Measurements from ENCODE around the gene WDR36.

Gene WDR36

DNA sequence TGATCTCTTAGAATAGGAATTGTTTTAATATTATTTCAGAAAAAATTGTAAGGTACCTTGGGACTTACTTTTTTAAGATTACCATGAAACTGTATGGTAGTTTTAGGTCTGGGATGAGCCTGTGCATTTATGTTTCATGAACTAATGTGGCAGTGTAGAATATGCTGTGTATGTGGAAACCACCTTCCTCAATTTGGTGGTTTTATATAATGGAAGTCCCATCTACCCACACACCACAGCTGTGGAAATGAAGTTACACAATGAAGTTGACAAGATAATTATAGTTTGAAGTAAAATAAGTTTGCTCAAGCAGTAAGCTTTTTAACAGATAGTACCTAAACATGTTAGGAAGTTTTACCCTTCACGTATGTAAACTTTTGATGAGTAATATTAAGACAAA lies 24.4 kb downstream of the WDR36 start:
- in situ Hi-C loops (cut with HindIII; ENCODE audit: low sequenced_read_pairs) = no loop called here

DNA sequence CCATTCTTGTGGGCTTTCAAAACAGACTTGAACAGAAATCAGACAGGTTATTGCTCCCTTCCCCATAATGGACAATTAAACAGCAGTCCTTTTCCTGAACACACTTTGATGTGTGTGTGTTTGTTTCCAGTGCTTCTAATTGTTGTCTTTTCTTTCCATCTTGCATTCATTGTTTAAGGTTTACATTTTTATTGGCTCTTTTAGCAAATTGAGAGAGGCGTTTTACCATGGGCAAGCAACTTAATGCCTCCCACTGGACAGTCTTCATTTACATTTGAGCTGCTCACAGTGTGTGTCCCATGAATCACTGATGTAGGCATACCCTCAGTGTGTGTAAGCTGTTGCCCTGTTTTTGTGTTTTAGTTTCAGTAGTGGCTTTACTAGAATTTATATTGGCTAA lies 25.0 kb downstream of the WDR36 start:
- in situ Hi-C loops (cut with HindIII; ENCODE audit: low sequenced_read_pairs) = no loop called here
- no peak for DNase-seq (ENCODE audit: low read depth, low spot score)
- no peak overlapping the region for H3K4me3 ChIP-seq (ENCODE audit: low read depth, low read length)
- TF ChIP-seq, protein P1, sequence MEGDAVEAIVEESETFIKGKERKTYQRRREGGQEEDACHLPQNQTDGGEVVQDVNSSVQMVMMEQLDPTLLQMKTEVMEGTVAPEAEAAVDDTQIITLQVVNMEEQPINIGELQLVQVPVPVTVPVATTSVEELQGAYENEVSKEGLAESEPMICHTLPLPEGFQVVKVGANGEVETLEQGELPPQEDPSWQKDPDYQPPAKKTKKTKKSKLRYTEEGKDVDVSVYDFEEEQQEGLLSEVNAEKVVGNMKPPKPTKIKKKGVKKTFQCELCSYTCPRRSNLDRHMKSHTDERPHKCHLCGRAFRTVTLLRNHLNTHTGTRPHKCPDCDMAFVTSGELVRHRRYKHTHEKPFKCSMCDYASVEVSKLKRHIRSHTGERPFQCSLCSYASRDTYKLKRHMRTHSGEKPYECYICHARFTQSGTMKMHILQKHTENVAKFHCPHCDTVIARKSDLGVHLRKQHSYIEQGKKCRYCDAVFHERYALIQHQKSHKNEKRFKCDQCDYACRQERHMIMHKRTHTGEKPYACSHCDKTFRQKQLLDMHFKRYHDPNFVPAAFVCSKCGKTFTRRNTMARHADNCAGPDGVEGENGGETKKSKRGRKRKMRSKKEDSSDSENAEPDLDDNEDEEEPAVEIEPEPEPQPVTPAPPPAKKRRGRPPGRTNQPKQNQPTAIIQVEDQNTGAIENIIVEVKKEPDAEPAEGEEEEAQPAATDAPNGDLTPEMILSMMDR (IDR thresholded peaks at IDR 0.05; ENCODE audit: low read depth, low read length) = no peak

More for the DNA sequence above, 24.4 kb downstream of the WDR36 start:
- no peak overlapping the region for H3K4me3 ChIP-seq (ENCODE audit: low read depth, low read length)
- DNase-seq (ENCODE audit: low read depth, low spot score) = no peak
- TF ChIP-seq, protein P1 (IDR thresholded peaks at IDR 0.05; ENCODE audit: low read depth, low read length) = no peak

DNA sequence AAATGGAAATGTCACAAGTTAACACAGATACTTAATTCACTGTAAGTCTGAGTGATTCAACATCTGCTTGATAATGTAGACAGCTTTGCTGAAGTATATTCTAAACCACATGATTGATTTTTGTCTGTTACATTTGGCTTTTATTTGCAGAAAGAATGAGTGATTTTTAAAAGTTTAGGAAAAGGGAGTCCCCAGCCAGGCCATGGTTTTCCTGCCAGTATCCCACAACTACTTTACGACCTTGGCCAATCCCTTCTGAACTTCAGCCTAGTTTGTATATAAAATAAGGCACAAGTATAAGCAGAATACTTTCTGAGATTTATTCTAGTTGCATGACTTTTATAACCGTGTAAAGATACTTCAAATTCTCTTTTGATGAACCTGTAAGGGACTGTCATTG lies 27.1 kb downstream of the WDR36 start:
- no peak for DNase-seq (ENCODE audit: low read depth, low spot score)
- TF ChIP-seq, protein P1 (IDR thresholded peaks at IDR 0.05; ENCODE audit: low read depth, low read length) = no peak
- H3K4me3 ChIP-seq (ENCODE audit: low read depth, low read length) = no peak overlapping the region
- in situ Hi-C loops (cut with HindIII; ENCODE audit: low sequenced_read_pairs) = no loop called here

DNA sequence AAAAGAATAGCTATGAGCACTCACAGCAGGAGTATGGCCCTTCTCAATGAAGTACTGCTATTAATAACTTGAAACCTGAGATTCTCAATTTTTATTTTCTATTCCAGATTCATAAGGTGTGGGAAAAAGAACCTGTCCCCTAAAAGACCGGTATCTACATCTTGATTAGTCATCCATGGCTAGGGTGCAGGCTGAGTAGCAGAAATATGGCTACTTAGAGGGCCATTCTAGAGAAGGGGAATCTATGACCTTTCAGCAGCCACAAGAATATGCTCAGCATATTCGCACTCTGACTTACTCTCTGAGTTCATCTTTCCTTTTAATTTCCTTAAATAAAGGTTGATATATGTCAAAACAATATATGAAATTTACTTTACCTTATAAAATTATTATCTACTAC lies 27.7 kb downstream of the WDR36 start:
- in situ Hi-C loops (cut with HindIII; ENCODE audit: low sequenced_read_pairs) = no loop called here
- no peak for DNase-seq (ENCODE audit: low read depth, low spot score)
- H3K4me3 ChIP-seq (ENCODE audit: low read depth, low read length) = no peak overlapping the region
- TF ChIP-seq, protein P1 (IDR thresholded peaks at IDR 0.05; ENCODE audit: low read depth, low read length) = no peak

DNA sequence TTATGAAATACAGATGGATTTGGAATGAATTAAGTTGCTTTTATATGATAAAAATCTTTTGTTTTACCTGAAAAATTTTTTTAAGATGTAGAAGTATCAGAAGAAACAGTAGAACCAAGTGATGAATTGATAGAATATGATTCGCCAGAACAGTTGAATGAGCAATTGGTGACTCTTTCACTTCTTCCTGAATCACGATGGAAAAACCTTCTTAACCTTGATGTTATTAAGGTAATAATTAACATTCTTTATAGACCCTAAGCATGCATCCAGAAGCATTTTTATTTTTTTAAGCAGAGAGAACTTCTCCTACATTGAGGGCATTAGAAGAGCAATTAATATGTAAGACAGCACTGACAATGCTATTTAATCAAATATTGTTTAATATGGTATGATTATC lies 28.8 kb downstream of the WDR36 start:
- no peak overlapping the region for H3K4me3 ChIP-seq (ENCODE audit: low read depth, low read length)
- in situ Hi-C loops (cut with HindIII; ENCODE audit: low sequenced_read_pairs) = no loop called here
- no peak for DNase-seq (ENCODE audit: low read depth, low spot score)
- TF ChIP-seq, protein P1 (IDR thresholded peaks at IDR 0.05; ENCODE audit: low read depth, low read length) = no peak

DNA sequence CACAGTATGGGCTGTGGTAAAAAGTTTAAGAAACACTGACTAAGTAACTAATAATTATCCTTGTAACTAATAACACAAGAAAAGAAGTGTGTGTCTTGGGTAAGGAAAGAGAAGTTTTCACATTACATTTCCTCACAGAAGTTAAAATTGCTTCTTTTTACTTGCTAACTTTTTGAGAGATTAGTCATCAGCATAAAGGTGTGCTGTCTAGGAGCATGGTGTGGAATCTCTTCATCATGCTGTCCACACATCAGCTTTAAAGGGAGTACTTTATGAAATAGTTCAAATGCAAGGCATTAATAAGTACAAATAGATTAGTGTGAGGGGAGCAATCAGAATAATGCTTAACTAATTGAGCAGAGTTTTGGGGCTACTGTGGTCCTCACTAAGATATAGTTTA lies 29.8 kb downstream of the WDR36 start:
- H3K4me3 ChIP-seq (ENCODE audit: low read depth, low read length) = no peak overlapping the region
- in situ Hi-C loops (cut with HindIII; ENCODE audit: low sequenced_read_pairs) = no loop called here
- TF ChIP-seq, protein P1 (IDR thresholded peaks at IDR 0.05; ENCODE audit: low read depth, low read length) = no peak
- no peak for DNase-seq (ENCODE audit: low read depth, low spot score)

DNA sequence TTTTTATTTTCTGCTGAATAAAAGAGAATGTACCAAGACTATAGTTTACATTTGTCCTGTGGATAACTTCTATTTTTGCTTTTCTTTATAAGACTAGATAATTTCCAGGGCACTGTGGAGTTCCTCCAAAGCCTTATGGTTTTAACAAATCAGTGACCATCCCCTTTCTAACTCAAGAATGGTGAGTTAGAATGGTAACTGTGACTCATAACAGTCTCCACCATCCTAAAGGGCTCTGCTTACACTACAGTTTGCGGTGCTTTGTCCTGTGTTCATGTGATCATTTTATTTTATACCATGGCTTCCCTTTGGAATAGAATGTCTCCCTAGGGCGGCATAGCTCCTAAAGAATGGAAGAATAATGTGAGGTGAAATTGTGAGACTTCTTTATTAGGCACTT lies 30.2 kb downstream of the WDR36 start:
- in situ Hi-C loops (cut with HindIII; ENCODE audit: low sequenced_read_pairs) = no loop called here
- TF ChIP-seq, protein P1 (IDR thresholded peaks at IDR 0.05; ENCODE audit: low read depth, low read length) = no peak
- H3K4me3 ChIP-seq (ENCODE audit: low read depth, low read length) = no peak overlapping the region
- DNase-seq (ENCODE audit: low read depth, low spot score) = no peak
